ENCODE measurements around the gene SLC44A4. TPM values are rescaled to one million over a fixed set of nuclear protein-coding genes. Genes with fewer than 3 reads are reported as not detected.
"Not testable (repeated sequence)": the region's sequence is repeated elsewhere in the genome, so short reads cannot be mapped to it uniquely, and the experiment has no call there.

The SLC44A4 gene
- total and polyA plus RNA-seq, 11 donors: 0.07 TPM; not detected in 10

- intact Hi-C loops (cut with DNase I): no loop called here
- H3K4me1 ChIP-seq: no peaks in the 10 kb centered on the region
- H3K27me3 ChIP-seq: no peaks in the 10 kb centered on the region
- peaks cover 0 to 4% (median 0%) of the 10 kb centered on the region in 9 donors for H3K36me3 ChIP-seq
- H3K4me3 ChIP-seq: no peak overlapping the region
- TF ChIP-seq POLR2A (IDR thresholded peaks at IDR 0.05) (no peak), CTCF (IDR thresholded peaks at IDR 0.05) (no peak)
- WGBS, 4 donors: 91 to 99% (median 97%) methylated on average over 2 of the region's 2 CpGs
- H3K9me3 ChIP-seq: no peaks in the 10 kb centered on the region
- DNase-seq (no peak), ATAC-seq (no peak)
- H3K27ac ChIP-seq: no peak overlapping the region
Measured at GRCh38 chr6:31850765-31851484, 27.9 kb downstream of the SLC44A4 start.

DNA sequence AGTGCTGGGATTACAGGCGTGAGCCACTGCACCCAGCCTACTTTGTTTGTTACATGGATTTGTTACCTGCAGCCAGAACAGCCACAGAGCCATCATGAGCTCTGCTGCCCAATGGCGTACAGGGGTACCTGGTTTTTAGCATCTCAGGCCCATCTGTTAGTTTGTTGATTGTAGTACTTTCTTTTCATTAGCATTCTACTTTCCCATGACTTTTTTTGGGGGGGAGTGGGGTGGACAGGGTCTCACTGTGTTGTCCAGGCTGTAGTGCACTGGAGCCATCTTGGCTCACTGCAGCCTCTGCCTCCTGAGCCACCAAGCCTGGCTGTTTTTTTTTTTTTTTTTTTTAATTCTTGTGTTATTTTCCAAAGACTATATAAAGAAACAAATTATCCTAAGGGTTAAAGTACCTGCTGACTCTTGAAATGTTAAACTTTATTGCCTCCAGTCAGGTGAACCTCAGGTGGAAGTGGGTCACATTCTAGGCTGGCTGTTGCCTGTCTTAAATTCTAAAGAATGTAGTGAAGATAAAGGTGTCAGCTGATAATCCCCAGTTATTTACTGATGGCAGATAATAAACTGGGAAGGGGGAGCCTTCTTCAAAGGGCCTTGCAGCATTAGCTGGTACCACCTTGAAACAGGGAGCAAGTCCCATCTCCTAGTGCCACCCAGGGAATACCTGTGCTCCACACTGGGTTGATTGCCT is 31.4 kb downstream of the SLC44A4 start:
- H3K4me3 ChIP-seq: no peak overlapping the region
- no peaks in the 10 kb centered on the region for H3K9me3 ChIP-seq
- DNase-seq (no peak), ATAC-seq (no peak)
- intact Hi-C loops (cut with DNase I): no loop called here
- H3K4me1 ChIP-seq: no peaks in the 10 kb centered on the region
- H3K27ac ChIP-seq: no peak overlapping the region
- TF ChIP-seq POLR2A (IDR thresholded peaks at IDR 0.05) (no peak), CTCF (IDR thresholded peaks at IDR 0.05) (no peak)
- H3K36me3 ChIP-seq: peaks cover 0 to 3% (median 0%) of the 10 kb centered on the region in 9 donors
- 91 to 100% (median 93%) methylated on average over 2 of the region's 2 CpGs for WGBS, 4 donors
- no peaks in the 10 kb centered on the region for H3K27me3 ChIP-seq

GRCh38 chr6:31844507-31844906 is 34.3 kb downstream of the SLC44A4 start:
- TF ChIP-seq CTCF (IDR thresholded peaks at IDR 0.05) (no peak), POLR2A (IDR thresholded peaks at IDR 0.05) (no peak)
- no peak for DNase-seq

GRCh38 chr6:31842053-31842452 is 36.7 kb downstream of the SLC44A4 start:
- 93 to 95% (median 94%) methylated on average over 9 of the region's 9 CpGs for WGBS, 4 donors
- no peak for TF ChIP-seq CTCF (IDR thresholded peaks at IDR 0.05)
- TF ChIP-seq POLR2A (IDR thresholded peaks at IDR 0.05): no peak
- Histone ChIP-seq H3K9me3 (no peaks in the 10 kb centered on the region), H3K4me1 (peaks cover 0 to 22% (median 17%) of the 10 kb centered on the region in 12 donors), H3K27me3 (no peaks in the 10 kb centered on the region), H3K27ac (no peak overlapping the region), H3K36me3 (peaks cover 0 to 52% (median 40%) of the 10 kb centered on the region in 9 donors), H3K4me3 (no peak overlapping the region)
- intact Hi-C loops (cut with DNase I): no loop called here
- DNase-seq (no peak), ATAC-seq (no peak)

More at GRCh38 chr6:31844507-31844906, 34.3 kb downstream of the SLC44A4 start:
- Histone ChIP-seq H3K4me3 (no peak overlapping the region), H3K4me1 (no peaks in the 10 kb centered on the region), H3K36me3 (peaks cover 0 to 28% (median 15%) of the 10 kb centered on the region in 9 donors), H3K27ac (no peak overlapping the region), H3K27me3 (no peaks in the 10 kb centered on the region), H3K9me3 (no peaks in the 10 kb centered on the region)
- 94 to 97% (median 95%) methylated on average over 3 of the region's 3 CpGs for WGBS, 4 donors
- ATAC-seq: no peak
- intact Hi-C loops (cut with DNase I): no loop called here

- H3K9me3 ChIP-seq, H3K4me3 ChIP-seq, H3K27me3 ChIP-seq, DNase-seq, ATAC-seq, H3K27ac ChIP-seq: not testable (repeated sequence)
- Histone ChIP-seq H3K4me1 (peaks cover 0 to 38% (median 34%) of the 10 kb centered on the region in 12 donors), H3K36me3 (peaks cover 0 to 61% (median 44%) of the 10 kb centered on the region in 9 donors)
- intact Hi-C loops (cut with DNase I): loop anchor here in 3 of 10 donors (5.0 to 10.0 kb wide), 4 partner anchors 58 to 295 kb away; partner anchors contain the start of genes ATP6V1G2 (in 1 of the 3), CLIC1 (in 1 of the 3), DDX39B (in 1 of the 3) and EHMT2 (in 1 of the 3)
- 87 to 91% (median 89%) methylated on average over 8 of the region's 8 CpGs for WGBS, 4 donors
Measured at GRCh38 chr6:31839779-31840126, 39.0 kb downstream of the SLC44A4 start.
